Testis (tissue), 3 donors: Measurements from ENCODE around the gene RUNX1. TPM values are rescaled to one million over a fixed set of nuclear protein-coding genes. Genes with fewer than 3 reads are reported as not detected.

Source experiments
- DNase-seq: peaks from one replicate; pipeline ENCODE4 v3.0.0-alpha.2; 2019
- H3K27ac ChIP-seq, 2 donors: fragments of 200-600 bp; sonication (generic); one replicate each; pipeline ENCODE4 v1.5.1; 2019
- H3K27me3 ChIP-seq: fragments of 200-600 bp; sonication (generic); one replicate; pipeline ENCODE4 v1.5.1; 2019
- H3K36me3 ChIP-seq: fragments of 200-600 bp; sonication (generic); one replicate; pipeline ENCODE4 v1.5.1; 2017; ENCODE audit warnings: low read depth; ENCODE audit errors: missing control alignments
- H3K4me1 ChIP-seq: fragments of 200-600 bp; sonication (generic); one replicate; pipeline ENCODE4 v1.5.1; 2019
- H3K4me3 ChIP-seq, 2 donors: fragments of 200-600 bp; sonication (generic); one replicate each; pipeline ENCODE4 v1.5.1; 2017 to 2019
- H3K9me3 ChIP-seq: fragments of 200-600 bp; sonication (generic); one replicate; pipeline ENCODE4 v1.5.1; 2017
- CTCF ChIP-seq, 3 experiments: fragments of 450-650 bp in 2 of 3; fragments of 200-600 bp in 1 of 3; sonication (generic) in 1 of 3; IDR thresholded peaks; one replicate each; pipeline ENCODE4 v1.5.1; 2016 to 2019; ENCODE audit warnings: antibody characterized with exemption in 3 of 3, mild to moderate bottlenecking in 2 of 3, moderate library complexity in 1 of 3
- POLR2A ChIP-seq: fragments of 450-650 bp; IDR thresholded peaks from one replicate; pipeline ENCODE4 v1.6.1; 2017; ENCODE audit warnings: antibody characterized with exemption, mild to moderate bottlenecking, moderate library complexity
- WGBS, 2 donors: methylation state at CpG; one replicate each; pipeline ENCODE4 v1.1.5; 2018; 5-methylcytosine and 5-hydroxymethylcytosine counted together
- intact Hi-C: fragments of 100-400 bp; cut with DNase I; formaldehyde crosslinking; loops from one replicate; pipeline ENCODE4 v1.15.1; 2023; ENCODE audit warnings: low total_unique reads
- polyA plus RNA-seq: library from polyadenylated mRNA; stranded (reverse); fragments of 350-450 nt; fragmentation: Illumina TruSeq; extraction: RNeasy Lipid Tissue Mini Kit (QIAGEN cat#74804); gene quantifications from one replicate; pipeline ENCODE4 v1.2.3, GENCODE V29; 2014; ENCODE audit warnings: low read depth, low replicate concordance; ENCODE audit not compliant: insufficient read depth
- total RNA-seq, 2 donors: library from RNA; depleted of rRNA; stranded (reverse); fragments of >200 nt; gene quantifications; one replicate each; pipeline ENCODE4 v1.2.3, GENCODE V29; 2016

The RUNX1 gene
- total and polyA plus RNA-seq, 3 donors from 2014 or later: 11.1 to 28.7 (median 24.3) TPM

- no peaks in the 10 kb centered on the region for H3K27me3 ChIP-seq
- H3K9me3 ChIP-seq: no peaks in the 10 kb centered on the region
- no peak for DNase-seq
- H3K4me1 ChIP-seq: no peaks in the 10 kb centered on the region
- H3K4me3 ChIP-seq: no peak overlapping the region
- TF ChIP-seq CTCF (IDR thresholded peaks at IDR 0.05) (no peak), POLR2A (no peak)
- WGBS, 2 donors: 82 to 93% methylated on average over 4 of the region's 4 CpGs
- intact Hi-C loops: no loop called here
- no peak overlapping the region for H3K27ac ChIP-seq
- H3K36me3 ChIP-seq: no peaks in the 10 kb centered on the region
Measured at GRCh38 chr21:34770576-34770975, 278.5 kb downstream of the RUNX1 start.

- H3K9me3 ChIP-seq: no peaks in the 10 kb centered on the region
- no peak for TF ChIP-seq CTCF (IDR thresholded peaks at IDR 0.05)
- no peak for TF ChIP-seq POLR2A
- no peaks in the 10 kb centered on the region for H3K4me1 ChIP-seq
- intact Hi-C loops: no loop called here
- H3K27ac ChIP-seq: no peak overlapping the region
- no peak for DNase-seq
- H3K27me3 ChIP-seq: no peaks in the 10 kb centered on the region
- H3K4me3 ChIP-seq: no peak overlapping the region
- WGBS, 2 donors: 88 to 95% methylated on average over 3 of the region's 3 CpGs
- H3K36me3 ChIP-seq: no peaks in the 10 kb centered on the region
Measured at GRCh38 chr21:34768326-34768725, 280.8 kb downstream of the RUNX1 start.

- intact Hi-C loops: no loop called here
Measured at GRCh38 chr21:34766862-34767261, 282.2 kb downstream of the RUNX1 start.

GRCh38 chr21:34765619-34766018 is 283.5 kb downstream of the RUNX1 start:
- no peak for DNase-seq
- intact Hi-C loops: no loop called here
- H3K27me3 ChIP-seq: no peaks in the 10 kb centered on the region
- 94 to 99% methylated on average over 4 of the region's 4 CpGs for WGBS, 2 donors
- H3K36me3 ChIP-seq: no peaks in the 10 kb centered on the region
- H3K4me3 ChIP-seq: no peak overlapping the region
- H3K27ac ChIP-seq: no peak overlapping the region
- TF ChIP-seq POLR2A (no peak), CTCF (IDR thresholded peaks at IDR 0.05) (no peak)
- H3K9me3 ChIP-seq: no peaks in the 10 kb centered on the region
- H3K4me1 ChIP-seq: no peaks in the 10 kb centered on the region

More at GRCh38 chr21:34766862-34767261, 282.2 kb downstream of the RUNX1 start:
- DNase-seq: no peak
- no peaks in the 10 kb centered on the region for H3K36me3 ChIP-seq
- TF ChIP-seq CTCF (IDR thresholded peaks at IDR 0.05) (no peak), POLR2A (no peak)
- no peaks in the 10 kb centered on the region for H3K9me3 ChIP-seq
- H3K27me3 ChIP-seq: no peaks in the 10 kb centered on the region
- no peaks in the 10 kb centered on the region for H3K4me1 ChIP-seq
- no peak overlapping the region for H3K27ac ChIP-seq
- 83 to 85% methylated on average over 3 of the region's 3 CpGs for WGBS, 2 donors
- H3K4me3 ChIP-seq: no peak overlapping the region

- no peak for DNase-seq
- TF ChIP-seq CTCF (IDR thresholded peaks at IDR 0.05) (no peak), POLR2A (no peak)
- H3K27ac ChIP-seq: no peak overlapping the region
Measured at GRCh38 chr21:34764715-34765284, 284.3 kb downstream of the RUNX1 start.

More at GRCh38 chr21:34764715-34765284, 284.3 kb downstream of the RUNX1 start:
- H3K9me3 ChIP-seq: no peaks in the 10 kb centered on the region
- no peaks in the 10 kb centered on the region for H3K4me1 ChIP-seq
- no peaks in the 10 kb centered on the region for H3K36me3 ChIP-seq
- no peak overlapping the region for H3K4me3 ChIP-seq
- no peaks in the 10 kb centered on the region for H3K27me3 ChIP-seq
- intact Hi-C loops: no loop called here
- WGBS, 2 donors: 97 to 98% methylated on average over 3 of the region's 3 CpGs
